ENCODE measurements around the gene CADM3. TPM values are rescaled to one million over a fixed set of nuclear protein-coding genes. Genes with fewer than 3 reads are reported as not detected.

Gene CADM3
- total and polyA plus RNA-seq, 4 donors = 46.4 to 263 (median 181) TPM

DNA sequence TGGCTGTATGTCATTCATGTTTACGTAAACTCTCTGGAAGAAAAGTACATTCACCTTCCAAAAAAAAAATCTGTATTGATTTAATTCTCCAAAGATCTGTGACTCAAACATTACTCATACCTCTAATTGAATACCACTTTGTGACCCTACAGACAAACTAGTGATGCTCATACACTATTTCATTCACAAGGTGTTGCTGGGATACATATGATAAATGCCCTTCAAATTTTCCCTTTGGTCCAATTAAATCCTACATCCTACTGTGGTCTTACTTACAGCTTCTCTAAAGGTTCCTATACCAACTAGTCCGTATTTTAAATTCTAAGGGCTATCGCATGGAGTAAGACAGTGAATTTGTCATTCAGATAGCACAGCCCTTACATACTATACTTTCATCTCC is 26.8 kb upstream of the CADM3 start:
- Histone ChIP-seq H3K4me3 (ENCODE audit: low read depth, low read length) (no peak overlapping the region), H3K27ac (ENCODE audit: low read depth, low read length) (no peak overlapping the region), H3K9me3 (ENCODE audit: control insufficient read depth, insufficient read depth, low read length) (no peaks in the 10 kb centered on the region), H3K36me3 (ENCODE audit: control insufficient read depth, insufficient read depth, low read length) (no peaks in the 10 kb centered on the region), H3K27me3 (ENCODE audit: control insufficient read depth, insufficient read depth, low read length) (no peaks in the 10 kb centered on the region), H3K4me1 (ENCODE audit: control insufficient read depth, insufficient read depth, low read length) (no peaks in the 10 kb centered on the region)
- WGBS (ENCODE audit: insufficient coverage) = 100% methylated on average over 2 of the region's 3 CpGs
- DNase-seq (ENCODE audit: low read depth in 4 of 6, low spot score in 6 of 6) = no peak

- H3K27ac ChIP-seq (ENCODE audit: low read depth, low read length) = no peak overlapping the region
- 17% methylated on average over 3 of the region's 3 CpGs for WGBS (ENCODE audit: insufficient coverage)
- H3K4me3 ChIP-seq (ENCODE audit: low read depth, low read length) = no peak overlapping the region
These were observed 24.4 kb upstream of the CADM3 start for GRCh38 chr1:159146980-159147379.

DNA sequence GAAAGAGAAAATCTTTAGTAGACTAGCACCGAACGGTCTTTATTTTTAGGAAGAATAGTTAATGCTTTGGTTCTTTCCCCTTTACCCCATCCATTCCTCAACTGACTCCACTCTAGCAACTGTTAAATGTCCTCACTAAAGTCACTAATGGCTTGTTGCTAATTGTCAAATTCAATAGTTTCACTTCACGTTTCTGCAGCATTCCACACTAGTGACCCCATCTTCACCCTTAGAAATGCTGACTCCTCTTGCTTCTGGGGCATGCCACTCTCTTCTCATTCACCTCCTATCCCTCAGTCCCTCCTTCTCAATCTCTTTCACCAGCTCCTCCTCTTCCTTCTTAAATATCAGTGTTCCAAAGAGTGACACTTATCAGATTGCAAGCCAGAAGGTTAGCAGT is 19.4 kb upstream of the CADM3 start:
- no peaks in the 10 kb centered on the region for H3K36me3 ChIP-seq (ENCODE audit: control insufficient read depth, insufficient read depth, low read length)
- WGBS (ENCODE audit: insufficient coverage) = 47% methylated on average over 1 of the region's 3 CpGs
- no peak for DNase-seq (ENCODE audit: low read depth in 4 of 6, low spot score in 6 of 6)
- H3K9me3 ChIP-seq (ENCODE audit: control insufficient read depth, insufficient read depth, low read length) = no peaks in the 10 kb centered on the region
- H3K4me3 ChIP-seq (ENCODE audit: low read depth, low read length) = no peak overlapping the region
- H3K27me3 ChIP-seq (ENCODE audit: control insufficient read depth, insufficient read depth, low read length) = no peaks in the 10 kb centered on the region
- H3K4me1 ChIP-seq (ENCODE audit: control insufficient read depth, insufficient read depth, low read length) = no peaks in the 10 kb centered on the region
- no peak overlapping the region for H3K27ac ChIP-seq (ENCODE audit: low read depth, low read length)

More at GRCh38 chr1:159146980-159147379, 24.4 kb upstream of the CADM3 start:
- no peaks in the 10 kb centered on the region for H3K36me3 ChIP-seq (ENCODE audit: control insufficient read depth, insufficient read depth, low read length)
- no peaks in the 10 kb centered on the region for H3K4me1 ChIP-seq (ENCODE audit: control insufficient read depth, insufficient read depth, low read length)
- DNase-seq (ENCODE audit: low read depth in 4 of 6, low spot score in 6 of 6) = no peak
- H3K27me3 ChIP-seq (ENCODE audit: control insufficient read depth, insufficient read depth, low read length) = no peaks in the 10 kb centered on the region
- H3K9me3 ChIP-seq (ENCODE audit: control insufficient read depth, insufficient read depth, low read length) = no peaks in the 10 kb centered on the region

- no peak overlapping the region for H3K27ac ChIP-seq (ENCODE audit: low read depth, low read length)
- H3K36me3 ChIP-seq (ENCODE audit: control insufficient read depth, insufficient read depth, low read length) = no peaks in the 10 kb centered on the region
- H3K9me3 ChIP-seq (ENCODE audit: control insufficient read depth, insufficient read depth, low read length) = no peaks in the 10 kb centered on the region
- H3K4me3 ChIP-seq (ENCODE audit: low read depth, low read length) = no peak overlapping the region
- H3K27me3 ChIP-seq (ENCODE audit: control insufficient read depth, insufficient read depth, low read length) = no peaks in the 10 kb centered on the region
- DNase-seq (ENCODE audit: low read depth in 4 of 6, low spot score in 6 of 6) = peak in 3 of 6 donors; percentile 82 to 96 (median 92)
- H3K4me1 ChIP-seq (ENCODE audit: control insufficient read depth, insufficient read depth, low read length) = no peaks in the 10 kb centered on the region
- 0% methylated on average over 4 of the region's 4 CpGs for WGBS (ENCODE audit: insufficient coverage)
These were observed 10.3 kb upstream of the CADM3 start for GRCh38 chr1:159161001-159161718.

GRCh38 chr1:159161719-159162026 is 9.7 kb upstream of the CADM3 start:
- H3K9me3 ChIP-seq (ENCODE audit: control insufficient read depth, insufficient read depth, low read length) = no peaks in the 10 kb centered on the region
- 80% methylated on average over 1 of the region's 1 CpG for WGBS (ENCODE audit: insufficient coverage)
- no peak overlapping the region for H3K27ac ChIP-seq (ENCODE audit: low read depth, low read length)
- H3K36me3 ChIP-seq (ENCODE audit: control insufficient read depth, insufficient read depth, low read length) = no peaks in the 10 kb centered on the region
- DNase-seq (ENCODE audit: low read depth in 4 of 6, low spot score in 6 of 6) = no peak
- no peaks in the 10 kb centered on the region for H3K27me3 ChIP-seq (ENCODE audit: control insufficient read depth, insufficient read depth, low read length)
- H3K4me1 ChIP-seq (ENCODE audit: control insufficient read depth, insufficient read depth, low read length) = no peaks in the 10 kb centered on the region
- no peak overlapping the region for H3K4me3 ChIP-seq (ENCODE audit: low read depth, low read length)

GRCh38 chr1:159162516-159163265 is 8.7 kb upstream of the CADM3 start:
- WGBS (ENCODE audit: insufficient coverage) = 73% methylated on average over 2 of the region's 4 CpGs
- Histone ChIP-seq H3K4me1 (ENCODE audit: control insufficient read depth, insufficient read depth, low read length) (no peaks in the 10 kb centered on the region), H3K4me3 (ENCODE audit: low read depth, low read length) (no peak overlapping the region), H3K9me3 (ENCODE audit: control insufficient read depth, insufficient read depth, low read length) (no peaks in the 10 kb centered on the region), H3K36me3 (ENCODE audit: control insufficient read depth, insufficient read depth, low read length) (no peaks in the 10 kb centered on the region), H3K27ac (ENCODE audit: low read depth, low read length) (no peak overlapping the region), H3K27me3 (ENCODE audit: control insufficient read depth, insufficient read depth, low read length) (no peaks in the 10 kb centered on the region)
- DNase-seq (ENCODE audit: low read depth in 4 of 6, low spot score in 6 of 6) = no peak

DNA sequence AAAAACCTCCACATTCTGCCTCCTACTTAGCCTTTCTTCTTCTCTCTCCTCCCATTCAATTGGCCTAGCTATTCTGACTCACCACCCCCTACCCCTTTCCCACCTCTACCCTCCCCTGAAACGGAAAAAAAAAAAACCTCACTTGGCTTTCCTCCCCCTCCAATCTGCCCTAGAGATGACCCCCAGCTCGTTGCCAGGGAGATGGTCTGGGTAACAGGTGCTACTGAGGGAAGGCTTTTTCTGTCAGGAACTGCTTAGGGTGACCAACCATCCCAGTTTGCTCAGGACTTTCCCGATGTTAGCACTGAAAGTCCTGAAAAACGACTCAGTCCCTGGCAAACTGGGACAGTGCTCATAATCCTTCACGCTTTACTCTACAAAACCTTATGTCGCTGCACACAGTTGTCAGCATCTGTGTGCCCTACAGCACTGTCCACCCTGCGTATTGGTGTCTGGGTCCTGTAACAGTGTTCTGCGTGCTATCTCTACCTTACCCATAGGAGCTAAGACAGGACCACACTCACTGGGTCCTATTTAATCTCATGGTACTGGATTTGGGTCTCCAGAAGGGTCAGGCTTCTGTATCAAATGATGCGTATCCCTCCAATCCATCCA is 7.7 kb upstream of the CADM3 start:
- WGBS (ENCODE audit: insufficient coverage) = 56% methylated on average over 6 of the region's 9 CpGs
- H3K4me1 ChIP-seq (ENCODE audit: control insufficient read depth, insufficient read depth, low read length) = no peaks in the 10 kb centered on the region
- H3K27ac ChIP-seq (ENCODE audit: low read depth, low read length) = no peak overlapping the region
- no peak overlapping the region for H3K4me3 ChIP-seq (ENCODE audit: low read depth, low read length)
- no peaks in the 10 kb centered on the region for H3K27me3 ChIP-seq (ENCODE audit: control insufficient read depth, insufficient read depth, low read length)
- H3K9me3 ChIP-seq (ENCODE audit: control insufficient read depth, insufficient read depth, low read length) = no peaks in the 10 kb centered on the region
- DNase-seq (ENCODE audit: low read depth in 4 of 6, low spot score in 6 of 6) = peak in 2 of 6 donors; percentile 8 to 51
- no peaks in the 10 kb centered on the region for H3K36me3 ChIP-seq (ENCODE audit: control insufficient read depth, insufficient read depth, low read length)

- H3K9me3 ChIP-seq (ENCODE audit: control insufficient read depth, insufficient read depth, low read length) = no peaks in the 10 kb centered on the region
- H3K4me1 ChIP-seq (ENCODE audit: control insufficient read depth, insufficient read depth, low read length) = peaks cover 20% of the 10 kb centered on the region
- no peaks in the 10 kb centered on the region for H3K36me3 ChIP-seq (ENCODE audit: control insufficient read depth, insufficient read depth, low read length)
- no peak overlapping the region for H3K27ac ChIP-seq (ENCODE audit: low read depth, low read length)
- peak in 2 of 6 donors; percentile 64 to 75 for DNase-seq (ENCODE audit: low read depth in 4 of 6, low spot score in 6 of 6)
- no peak overlapping the region for H3K4me3 ChIP-seq (ENCODE audit: low read depth, low read length)
- H3K27me3 ChIP-seq (ENCODE audit: control insufficient read depth, insufficient read depth, low read length) = no peaks in the 10 kb centered on the region
- 33% methylated on average over 3 of the region's 4 CpGs for WGBS (ENCODE audit: insufficient coverage)
These were observed 3.4 kb upstream of the CADM3 start for GRCh38 chr1:159168043-159168442.

DNA sequence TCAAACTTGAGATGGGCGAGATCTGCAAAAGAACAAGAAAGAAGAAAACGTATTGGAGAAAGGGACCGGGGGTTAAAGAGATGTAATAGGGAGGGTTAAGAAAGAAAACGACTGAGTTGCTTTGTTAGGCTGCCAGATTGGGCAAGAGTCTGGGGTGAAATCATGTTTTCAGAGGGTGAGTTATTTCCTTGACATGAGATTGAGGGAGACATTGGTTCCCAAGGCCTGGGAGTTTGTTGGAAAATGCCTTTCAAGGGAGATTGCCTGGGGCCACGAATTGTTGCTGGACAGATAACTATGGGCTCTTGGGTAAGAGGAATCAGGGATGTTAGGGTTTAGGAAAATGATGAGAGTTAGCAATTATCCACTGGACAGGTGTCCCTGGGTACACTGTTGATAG is 776 bp upstream of the CADM3 start:
- Histone ChIP-seq H3K4me3 (ENCODE audit: low read depth, low read length) (peak overlapping the region; percentile 64), H3K4me1 (ENCODE audit: control insufficient read depth, insufficient read depth, low read length) (peaks cover 25% of the 10 kb centered on the region), H3K9me3 (ENCODE audit: control insufficient read depth, insufficient read depth, low read length) (no peaks in the 10 kb centered on the region), H3K27ac (ENCODE audit: low read depth, low read length) (no peak overlapping the region), H3K36me3 (ENCODE audit: control insufficient read depth, insufficient read depth, low read length) (no peaks in the 10 kb centered on the region), H3K27me3 (ENCODE audit: control insufficient read depth, insufficient read depth, low read length) (no peaks in the 10 kb centered on the region)
- 69% methylated on average over 5 of the region's 5 CpGs for WGBS (ENCODE audit: insufficient coverage)
- DNase-seq (ENCODE audit: low read depth in 4 of 6, low spot score in 6 of 6) = no peak
